ENCODE data around the gene NOTO.

Gene NOTO

DNA sequence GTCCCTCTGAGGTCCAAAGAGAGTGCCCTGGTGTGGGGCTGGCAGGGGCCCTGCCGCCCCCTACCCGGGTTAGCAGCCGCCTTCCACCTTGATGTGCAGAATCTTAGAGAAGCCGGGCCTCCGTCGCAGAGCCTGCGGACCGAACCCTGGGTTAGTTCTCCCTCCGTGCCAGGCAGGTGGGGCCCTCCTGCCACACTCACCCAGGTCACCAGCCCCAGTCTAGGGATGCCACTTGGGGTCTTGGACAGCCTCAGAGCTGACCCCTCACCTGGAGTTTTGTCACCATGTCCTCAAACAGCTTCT is 56.5 kb downstream of the NOTO start:
- no peak for DNase-seq

DNA sequence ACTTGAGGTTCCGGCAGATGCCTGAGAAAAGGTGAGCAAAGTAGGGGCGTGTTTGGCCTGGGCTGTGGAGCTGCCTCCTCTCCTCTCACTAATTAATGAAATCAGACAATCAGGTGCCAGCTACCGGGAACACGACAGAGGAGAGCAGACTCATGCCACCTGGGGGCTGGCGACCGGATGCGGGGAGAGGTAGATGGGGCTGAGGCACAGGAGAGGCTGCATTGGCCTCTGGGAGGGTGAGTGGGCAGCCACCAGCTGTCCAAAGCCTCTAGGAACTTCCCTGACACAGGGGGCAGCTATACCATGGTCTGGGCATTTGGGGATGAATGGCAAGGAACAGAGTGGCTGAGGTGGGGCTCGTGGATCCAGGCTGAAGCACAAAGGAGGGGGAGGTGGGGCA is 56.9 kb downstream of the NOTO start:
- DNase-seq = no peak

DNA sequence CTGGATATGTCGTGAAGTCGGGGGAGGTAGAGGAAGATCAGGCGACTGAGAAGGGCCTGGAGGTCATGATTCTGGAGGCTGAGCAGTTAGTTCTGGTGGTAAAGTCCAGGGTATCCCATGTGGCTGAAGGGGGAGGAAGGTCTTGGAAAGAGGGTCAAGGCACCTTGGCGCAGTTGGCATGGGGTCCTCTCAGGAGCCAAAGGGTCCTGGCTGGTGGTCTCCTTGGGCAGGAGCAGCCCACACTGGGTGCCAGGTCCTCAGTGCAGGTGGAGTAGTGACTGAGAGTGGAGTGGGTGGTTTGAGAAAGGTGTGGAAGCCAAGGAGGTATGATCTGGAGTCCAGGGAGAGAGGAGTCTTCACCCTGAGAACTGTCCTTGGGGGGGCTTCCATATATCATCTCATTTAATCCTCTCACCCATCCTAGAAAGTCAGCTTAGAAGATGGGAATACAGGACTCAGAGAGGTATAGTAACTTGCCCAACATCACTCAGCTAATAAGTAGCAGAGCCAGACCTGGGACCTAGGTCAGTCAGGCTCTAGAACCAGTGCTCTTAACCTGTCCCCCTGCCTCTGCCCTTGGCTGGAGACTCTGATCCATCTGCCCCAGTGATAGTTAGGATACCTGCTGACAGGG is 57.4 kb downstream of the NOTO start:
- no peak for DNase-seq

DNA sequence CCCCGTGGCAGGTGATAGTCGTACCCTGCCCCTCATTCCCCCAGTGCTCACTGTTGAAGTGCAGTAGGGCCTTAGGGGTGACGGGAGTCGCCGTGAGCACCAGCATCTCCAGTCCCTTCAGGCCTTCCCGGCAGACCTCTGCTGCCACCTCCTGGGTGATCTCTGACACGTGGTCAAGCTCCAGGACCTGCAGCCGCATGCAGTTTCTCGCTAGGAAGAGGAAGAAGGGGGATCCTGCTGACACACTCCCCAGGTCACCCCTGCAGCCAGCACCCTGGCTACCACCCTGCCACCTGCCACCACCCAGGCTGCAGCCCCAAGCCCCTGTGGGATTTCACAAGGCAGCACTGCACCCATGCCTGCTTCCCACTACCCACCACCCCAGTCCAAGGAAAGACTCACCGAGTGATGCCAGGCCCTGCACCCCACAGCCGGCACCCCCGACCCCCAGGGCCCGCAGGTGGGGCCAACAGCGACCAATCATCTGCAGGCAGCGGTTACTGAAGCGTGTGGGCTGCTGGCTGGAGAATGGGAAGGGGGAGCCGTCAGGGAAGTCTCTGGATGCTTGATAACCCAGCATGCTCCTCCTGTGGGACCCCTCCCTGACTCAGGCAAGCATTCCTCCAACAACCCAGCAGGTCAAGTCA is 58.1 kb downstream of the NOTO start:
- peak in 1 of 3 experiments; percentile 21 for DNase-seq

Measured in NCI-H1417 (cell line).